Glutamatergic neuron (in vitro differentiated cells): ENCODE measurements around the gene PDE10A. TPM values are rescaled to one million over a fixed set of nuclear protein-coding genes. Genes with fewer than 3 reads are reported as not detected.
A peak's percentile ranks its signal among the peaks of the same experiment; 100 is the strongest.

Experiments used
- DNase-seq: peaks from one replicate; pipeline ENCODE4 v3.0.0; 2022
- H3K27ac Mint-ChIP-seq: one replicate; pipeline ENCODE4 v1.8.0; 2020; ENCODE audit warnings: mild to moderate bottlenecking, mixed read lengths, inconsistent platforms; ENCODE audit not compliant: unreplicated experiment
- H3K27me3 Mint-ChIP-seq: one replicate; pipeline ENCODE4 v1.8.0; 2020; ENCODE audit warnings: mild to moderate bottlenecking, moderate library complexity, mixed read lengths, inconsistent platforms; ENCODE audit not compliant: unreplicated experiment
- H3K36me3 Mint-ChIP-seq: one replicate; pipeline ENCODE4 v1.8.0; 2020; ENCODE audit warnings: mild to moderate bottlenecking, mixed read lengths, inconsistent platforms; ENCODE audit not compliant: unreplicated experiment
- H3K4me1 Mint-ChIP-seq: one replicate; pipeline ENCODE4 v1.8.0; 2020; ENCODE audit warnings: mild to moderate bottlenecking, low read depth, mixed read lengths, inconsistent platforms; ENCODE audit not compliant: unreplicated experiment
- H3K4me3 Mint-ChIP-seq: one replicate; pipeline ENCODE4 v1.8.0; 2020; ENCODE audit warnings: mild to moderate bottlenecking, mixed read lengths, inconsistent platforms; ENCODE audit not compliant: unreplicated experiment
- H3K9me3 Mint-ChIP-seq: one replicate; pipeline ENCODE4 v1.8.0; 2020; ENCODE audit warnings: mild to moderate bottlenecking, moderate library complexity, mixed read lengths, inconsistent platforms; ENCODE audit not compliant: unreplicated experiment
- CTCF ChIP-seq: fragments of 200-600 bp; sonication (generic); IDR thresholded peaks from one replicate; pipeline ENCODE4 v1.5.0; 2021; ENCODE audit not compliant: partially characterized antibody, unreplicated experiment
- total RNA-seq: library from RNA; stranded (reverse); fragmentation: NEBNext Ultra II Directional; extraction: Animal tissue kit (Norgen Biotek cat#: 25700); gene quantifications from one replicate; pipeline ENCODE4 v1.2.1, GENCODE V29; 2021; ENCODE audit not compliant: unreplicated experiment

Gene PDE10A
- total RNA-seq, 1 donor from 2014 or later, result 24.5 TPM

GRCh38 chr6:165484178-165484889, 178.7 kb downstream of the PDE10A start:
- peaks cover 18% of the 10 kb centered on the region for H3K4me1 Mint-ChIP-seq
- H3K4me3 Mint-ChIP-seq, result no peak overlapping the region
- TF ChIP-seq CTCF, result no peak
- no peaks in the 10 kb centered on the region for H3K27me3 Mint-ChIP-seq
- H3K27ac Mint-ChIP-seq, result no peak overlapping the region
- peaks cover 3% of the 10 kb centered on the region for H3K9me3 Mint-ChIP-seq
- DNase-seq, result peak; percentile 40
- H3K36me3 Mint-ChIP-seq, result no peaks in the 10 kb centered on the region

GRCh38 chr6:165481921-165482320, 181.1 kb downstream of the PDE10A start:
- H3K9me3 Mint-ChIP-seq, result peaks cover 3% of the 10 kb centered on the region
- TF ChIP-seq CTCF, result no peak
- peaks cover 14% of the 10 kb centered on the region for H3K4me1 Mint-ChIP-seq
- no peak overlapping the region for H3K27ac Mint-ChIP-seq
- DNase-seq, result no peak
- H3K27me3 Mint-ChIP-seq, result no peaks in the 10 kb centered on the region
- no peaks in the 10 kb centered on the region for H3K36me3 Mint-ChIP-seq
- no peak overlapping the region for H3K4me3 Mint-ChIP-seq

GRCh38 chr6:165480916-165481315, 182.1 kb downstream of the PDE10A start:
- no peak for TF ChIP-seq CTCF
- Mint-ChIP-seq H3K36me3 (no peaks in the 10 kb centered on the region), H3K27ac (no peak overlapping the region), H3K9me3 (peaks cover 1% of the 10 kb centered on the region), H3K4me3 (no peak overlapping the region), H3K4me1 (peaks cover 3% of the 10 kb centered on the region), H3K27me3 (no peaks in the 10 kb centered on the region)
- no peak for DNase-seq

GRCh38 chr6:165478581-165478980, 184.5 kb downstream of the PDE10A start:
- DNase-seq, result no peak
- Mint-ChIP-seq H3K4me1 (no peaks in the 10 kb centered on the region), H3K36me3 (no peaks in the 10 kb centered on the region), H3K27ac (no peak overlapping the region), H3K9me3 (no peaks in the 10 kb centered on the region), H3K4me3 (no peak overlapping the region), H3K27me3 (no peaks in the 10 kb centered on the region)
- TF ChIP-seq CTCF, result no peak

GRCh38 chr6:165469483-165469882, 193.6 kb downstream of the PDE10A start:
- no peak overlapping the region for H3K4me3 Mint-ChIP-seq
- H3K27me3 Mint-ChIP-seq, result no peaks in the 10 kb centered on the region
- H3K4me1 Mint-ChIP-seq, result no peaks in the 10 kb centered on the region
- DNase-seq, result no peak
- peaks cover 3% of the 10 kb centered on the region for H3K36me3 Mint-ChIP-seq
- H3K9me3 Mint-ChIP-seq, result no peaks in the 10 kb centered on the region
- H3K27ac Mint-ChIP-seq, result no peak overlapping the region
- TF ChIP-seq CTCF, result no peak
